Measurements from ENCODE around the gene PPTC7. TPM values are rescaled to one million over a fixed set of nuclear protein-coding genes. Genes with fewer than 3 reads are reported as not detected.
"Not testable (repeated sequence)": the region's sequence is repeated elsewhere in the genome, so short reads cannot be mapped to it uniquely, and the experiment has no call there.

PPTC7 gene
- polyA plus RNA-seq, 4 donors = 19.1 to 22.1 (median 20.8) TPM

DNA sequence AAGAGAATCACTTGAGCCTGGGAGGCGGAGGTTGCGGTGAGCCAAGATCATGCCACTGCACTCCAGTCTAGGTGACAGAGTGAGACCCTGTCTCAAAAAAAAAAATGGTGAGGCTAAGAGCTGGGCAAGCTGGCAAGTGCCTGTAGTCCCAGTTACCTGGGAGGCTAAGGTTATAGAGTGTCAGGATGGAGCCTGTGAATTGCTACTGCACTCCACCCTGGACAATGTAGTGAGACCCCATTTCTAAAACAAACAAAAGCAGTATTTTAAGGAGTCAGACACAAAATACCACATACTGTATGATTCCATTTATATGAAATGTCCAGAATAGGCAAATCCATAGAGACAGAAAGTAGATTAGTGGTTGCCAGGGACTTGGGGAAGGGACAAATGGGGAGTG lies 4.0 kb upstream of the PPTC7 start:
- DNase-seq (ENCODE audit: low read depth in 4 of 4, low spot score in 2 of 4) = not testable (repeated sequence)

DNA sequence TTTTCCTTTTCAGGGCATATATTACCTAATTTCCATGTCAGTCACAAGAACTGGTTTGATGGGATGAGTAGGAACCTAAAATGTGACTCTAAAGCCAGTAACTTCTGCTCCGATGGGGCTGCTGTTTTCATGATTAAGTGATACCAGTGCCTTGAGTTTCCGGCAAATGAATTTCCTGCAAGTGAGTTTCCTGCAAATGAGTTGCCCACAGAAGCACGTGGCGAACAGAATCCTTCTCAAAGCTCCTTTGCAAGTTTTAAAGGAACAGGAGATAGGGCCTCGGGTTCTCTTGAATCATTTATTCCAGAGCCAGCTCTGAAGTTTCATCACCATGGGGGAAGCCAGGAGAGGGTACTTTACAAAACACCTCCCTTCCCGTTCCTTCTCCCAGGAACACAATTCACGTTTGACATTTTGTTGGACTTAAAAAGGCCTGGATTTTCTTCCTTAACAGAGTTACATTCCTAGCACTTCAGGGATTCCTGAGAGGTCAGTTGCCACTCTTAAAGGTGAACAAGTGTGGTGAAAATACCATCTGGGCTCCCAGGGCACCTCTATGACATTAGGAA lies 2.2 kb upstream of the PPTC7 start:
- DNase-seq (ENCODE audit: low read depth in 4 of 4, low spot score in 2 of 4) = no peak

DNA sequence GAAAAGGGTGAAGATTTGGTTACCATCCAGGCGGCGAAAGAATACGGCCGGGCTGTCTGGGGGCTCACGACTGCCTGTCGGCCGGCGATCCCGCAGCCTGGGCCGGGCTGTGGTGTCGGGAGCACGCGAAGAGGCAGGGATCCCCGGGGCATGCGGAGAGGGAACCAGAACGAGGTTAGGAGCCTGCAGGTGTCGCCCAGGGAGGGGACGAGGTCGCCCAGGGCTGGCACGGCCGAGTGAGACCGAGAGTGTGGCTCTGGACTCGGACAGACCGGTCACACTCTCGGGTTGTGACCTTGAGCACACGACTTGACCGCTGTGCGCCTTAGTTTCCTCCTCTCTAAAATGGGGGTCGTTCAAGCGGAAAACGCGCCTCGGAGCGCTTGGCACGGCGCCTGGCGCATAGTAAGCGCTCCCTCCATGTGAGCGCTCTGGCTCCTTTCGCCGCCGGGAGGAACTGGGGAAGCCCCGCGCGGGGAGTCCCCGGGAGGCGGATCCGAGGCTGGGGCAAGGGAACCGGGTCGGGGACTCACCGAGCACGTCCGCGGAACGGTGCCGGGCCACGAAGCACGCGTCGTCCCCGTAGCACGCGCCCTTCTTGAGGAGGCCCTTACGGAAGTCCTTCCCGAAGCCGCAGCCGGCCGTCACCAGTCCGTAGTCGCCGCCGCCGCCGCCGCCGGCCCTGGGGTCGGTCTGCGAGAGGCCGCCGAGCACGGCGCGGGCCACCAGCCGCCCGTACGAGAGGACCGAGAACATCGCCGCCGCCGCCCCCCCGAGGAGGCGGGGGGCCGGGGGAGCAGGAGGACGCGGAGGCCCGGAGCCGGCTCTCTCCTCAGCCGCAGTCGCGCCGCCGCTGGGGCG lies 612 bp downstream of the PPTC7 start:
- DNase-seq (ENCODE audit: low read depth in 4 of 4, low spot score in 2 of 4) = no peak

DNA sequence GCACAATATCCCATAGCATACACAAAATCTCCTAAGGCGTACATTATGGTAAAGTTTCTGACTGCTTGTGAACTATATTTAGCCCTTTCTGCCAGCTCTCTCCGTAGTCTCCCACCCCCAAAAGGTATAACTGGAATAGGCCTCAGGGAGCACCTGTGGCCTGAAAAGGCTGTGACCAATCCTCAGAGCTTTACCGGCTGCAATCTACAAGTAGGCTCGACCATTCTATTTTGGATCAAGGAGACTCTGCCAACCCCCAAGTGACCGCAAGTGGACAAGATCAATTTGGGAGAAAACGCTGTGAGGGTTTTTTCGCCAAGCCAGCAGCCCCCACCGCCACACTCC lies 1.2 kb downstream of the PPTC7 start:
- DNase-seq (ENCODE audit: low read depth in 4 of 4, low spot score in 2 of 4) = no peak

DNA sequence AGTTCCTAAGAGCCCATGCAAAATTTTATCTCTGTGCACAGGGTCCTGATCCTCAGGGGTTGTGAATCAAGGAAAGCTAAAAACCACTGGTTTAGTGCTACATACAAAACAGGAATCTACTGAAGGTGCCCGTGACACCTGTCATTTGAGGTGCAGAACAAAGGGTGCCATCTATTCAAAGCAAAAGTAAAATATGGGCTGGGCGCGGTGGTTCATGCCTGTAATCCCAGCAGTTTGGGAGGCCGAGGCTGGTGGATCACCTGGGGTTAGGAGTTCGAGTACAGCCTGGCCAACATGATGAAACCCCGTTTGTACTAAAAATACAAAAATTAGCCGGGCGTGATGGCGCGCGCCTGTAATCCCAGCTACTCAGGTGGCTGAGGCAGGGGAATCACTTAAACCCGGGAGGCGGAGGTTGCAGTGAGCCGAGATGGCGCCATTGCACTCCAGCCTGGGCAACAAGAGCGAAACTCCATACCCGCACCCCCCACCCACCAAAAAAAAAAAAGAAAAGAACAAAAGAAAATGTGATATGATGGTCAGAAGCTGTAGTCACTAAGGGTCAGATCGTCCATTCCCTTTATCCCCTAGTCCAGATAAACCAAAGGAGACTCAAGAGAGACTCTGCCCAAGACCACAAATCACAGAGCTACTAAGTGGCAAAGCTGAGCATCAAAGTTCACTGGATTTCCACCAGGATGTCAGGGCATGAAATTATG lies 3.4 kb downstream of the PPTC7 start:
- DNase-seq (ENCODE audit: low read depth in 4 of 4, low spot score in 2 of 4) = no peak

DNA sequence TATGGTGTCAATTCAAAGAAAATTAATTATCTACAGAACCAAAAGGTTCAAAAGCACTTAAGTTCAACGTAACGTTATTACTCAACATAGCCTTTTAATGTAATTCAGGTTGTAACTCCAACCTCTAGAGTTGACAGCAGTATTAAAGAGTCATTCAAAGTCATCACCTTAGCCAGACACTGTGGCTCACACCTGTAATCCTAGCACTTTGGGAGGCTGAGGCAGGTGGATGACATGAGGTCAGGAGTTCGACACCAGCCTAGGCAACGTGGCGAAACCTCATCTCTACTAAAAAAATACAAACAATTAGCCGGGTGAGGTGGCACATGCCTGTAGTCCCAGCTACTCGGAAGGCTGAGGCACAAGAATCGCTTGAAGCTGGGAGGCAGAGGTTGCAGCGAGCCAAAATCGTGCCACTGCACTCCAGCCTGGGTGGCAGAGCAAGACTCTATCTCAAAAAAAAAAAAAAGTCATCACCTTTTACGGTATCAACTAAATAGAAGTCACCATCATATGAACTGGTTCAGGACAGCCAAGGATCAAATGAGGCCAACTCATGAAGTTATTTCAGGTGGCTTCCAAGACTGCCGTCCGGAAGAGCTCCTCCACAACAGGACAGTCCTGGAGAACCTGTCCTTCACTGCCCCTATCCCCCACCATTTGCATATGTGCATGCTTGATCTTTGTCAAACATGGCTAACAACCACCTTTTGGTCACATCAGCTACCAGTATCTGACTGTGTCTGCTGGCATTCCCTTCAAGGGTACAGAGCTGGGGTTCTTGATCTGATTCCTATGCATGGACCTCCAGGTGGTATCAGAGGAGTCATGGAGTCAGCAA lies 4.2 kb downstream of the PPTC7 start:
- no peak for DNase-seq (ENCODE audit: low read depth in 4 of 4, low spot score in 2 of 4)

DNA sequence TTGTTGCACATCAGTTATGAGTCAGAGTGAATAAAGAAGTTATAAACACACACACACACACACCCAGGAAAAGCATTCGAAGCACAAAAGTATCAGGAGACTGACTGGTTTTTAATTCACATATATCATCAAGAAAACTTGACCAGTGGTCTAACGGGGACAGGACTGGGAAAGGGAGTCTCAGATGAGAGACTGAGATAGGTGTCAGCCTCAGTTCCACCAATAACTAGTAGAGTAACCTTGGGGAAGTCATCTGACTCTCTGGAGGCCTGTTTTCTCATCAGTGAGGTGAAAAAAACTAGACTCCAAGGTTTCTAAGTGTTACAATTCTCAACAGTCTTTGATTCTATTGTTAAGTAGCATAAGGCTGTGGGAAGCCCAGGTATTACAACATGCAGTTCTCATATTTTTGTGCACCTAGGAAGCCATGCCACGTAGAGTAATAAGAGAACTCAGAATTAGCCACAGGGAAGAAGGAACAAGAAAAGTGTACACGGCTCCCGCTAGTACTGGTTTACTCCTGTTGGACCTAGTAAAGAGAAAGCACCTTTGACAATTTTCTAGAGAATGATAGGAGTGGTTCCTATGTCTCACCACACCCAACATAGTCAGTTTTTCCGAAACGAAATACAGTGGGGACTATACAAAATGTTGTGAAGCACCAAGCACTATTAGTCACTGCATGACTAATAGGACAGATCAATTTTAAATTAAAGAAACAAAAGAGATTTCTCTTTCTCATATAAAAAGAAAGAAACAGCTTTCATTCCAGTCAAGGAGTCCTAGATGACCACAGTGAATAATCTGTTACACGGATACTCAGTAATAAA lies 5.0 kb downstream of the PPTC7 start:
- no peak for DNase-seq (ENCODE audit: low read depth in 4 of 4, low spot score in 2 of 4)

DNA sequence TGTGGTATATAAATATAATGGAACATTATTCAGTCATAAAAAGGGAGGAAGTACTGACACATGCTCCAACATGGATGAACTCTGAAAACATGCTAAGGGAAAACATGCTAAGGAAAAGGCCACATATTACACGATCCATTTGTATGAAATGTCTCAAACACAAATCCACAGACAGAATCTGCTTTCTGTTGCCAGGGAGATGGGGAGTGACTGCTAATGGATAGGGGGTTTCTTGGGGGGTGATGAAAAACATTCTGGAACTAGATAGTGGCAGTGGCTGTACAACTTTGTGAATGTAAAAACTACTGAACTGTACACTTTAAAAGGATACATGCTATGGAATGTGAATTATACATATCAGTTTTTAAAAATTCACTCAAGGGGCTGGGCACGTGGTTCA lies 6.6 kb downstream of the PPTC7 start:
- no peak for DNase-seq (ENCODE audit: low read depth in 4 of 4, low spot score in 2 of 4)

DNA sequence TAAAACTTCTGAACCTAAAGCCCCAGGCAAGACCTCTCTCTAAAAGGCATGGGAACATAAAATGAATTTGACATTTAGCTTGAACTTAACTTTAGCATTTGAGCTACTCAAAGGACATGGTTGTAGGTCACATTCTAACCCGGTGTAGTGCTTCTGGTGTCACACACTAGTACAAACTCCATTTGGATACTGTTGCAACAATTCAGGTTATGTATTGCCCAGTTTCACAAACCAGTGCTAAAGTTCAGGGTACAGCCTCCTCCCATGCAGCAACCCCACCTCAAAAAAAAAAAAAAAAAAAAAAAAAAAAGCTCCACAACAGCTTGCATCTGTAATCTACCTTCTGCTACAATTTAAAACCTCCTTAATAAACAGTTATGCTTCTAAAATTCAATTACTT lies 7.8 kb downstream of the PPTC7 start:
- DNase-seq (ENCODE audit: low read depth in 4 of 4, low spot score in 2 of 4) = no peak

DNA sequence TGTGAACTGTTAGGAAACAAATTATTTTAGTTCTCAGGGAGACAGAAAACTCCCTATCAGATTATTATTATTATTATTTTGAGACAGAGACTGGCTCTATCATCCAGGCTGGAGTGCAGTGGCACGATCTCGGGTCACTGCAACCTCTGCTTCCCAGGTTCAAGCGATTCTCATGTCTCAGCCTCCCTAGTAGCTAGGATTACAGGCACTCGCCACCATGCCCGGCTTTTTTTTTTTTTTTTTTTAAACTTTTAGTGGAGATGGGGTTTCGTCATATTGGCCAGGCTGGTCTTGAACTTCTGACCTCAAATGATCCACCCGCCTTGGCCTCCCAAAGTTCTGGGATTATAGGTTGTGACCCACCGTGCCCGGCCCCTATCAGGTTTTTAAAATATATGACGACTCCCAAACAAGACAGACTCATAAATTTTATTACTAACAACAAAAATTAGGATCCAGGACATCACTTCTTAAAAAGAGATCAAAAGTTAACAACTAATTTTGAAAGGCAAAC lies 8.3 kb downstream of the PPTC7 start:
- not testable (repeated sequence) for DNase-seq (ENCODE audit: low read depth in 4 of 4, low spot score in 2 of 4)

DNA sequence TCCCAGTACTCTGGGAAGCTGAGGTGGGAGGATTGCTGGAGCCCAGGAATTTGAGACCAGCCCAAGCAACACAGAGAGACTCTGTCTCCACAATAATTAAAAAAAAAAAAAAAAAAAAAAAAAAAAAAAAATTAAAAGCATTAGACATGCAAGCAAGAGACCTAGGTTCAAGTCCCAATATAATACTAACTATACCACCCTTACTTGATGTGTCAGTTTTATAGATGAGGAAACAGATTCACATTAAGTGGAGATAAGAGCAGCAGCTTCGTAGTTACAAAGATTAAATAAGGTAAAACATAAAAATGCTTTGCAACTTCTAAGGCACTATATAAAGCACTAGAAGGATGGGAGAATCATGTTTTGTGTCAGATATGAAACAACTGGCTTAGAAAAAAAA lies 9.1 kb downstream of the PPTC7 start:
- no peak for DNase-seq (ENCODE audit: low read depth in 4 of 4, low spot score in 2 of 4)

DNA sequence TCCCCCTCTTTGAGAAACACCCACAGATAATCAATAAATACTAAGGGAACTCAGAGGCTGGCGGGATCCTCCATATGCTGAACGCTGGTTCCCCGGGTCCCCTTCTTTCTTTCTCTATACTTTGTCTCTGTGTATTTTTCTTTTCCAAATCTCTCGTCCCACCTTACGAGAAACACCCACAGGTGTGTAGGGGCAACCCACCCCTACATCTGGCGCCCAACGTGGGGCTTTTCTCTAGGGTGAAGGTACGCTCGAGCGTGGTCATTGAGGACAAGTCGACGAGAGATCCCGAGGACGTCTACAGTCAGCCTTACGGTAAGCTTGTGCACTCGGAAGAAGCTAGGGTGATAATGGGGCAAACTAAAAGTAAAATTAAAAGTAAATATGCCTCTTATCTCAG lies 12.3 kb downstream of the PPTC7 start:
- DNase-seq (ENCODE audit: low read depth in 4 of 4, low spot score in 2 of 4) = not testable (repeated sequence)

DNA sequence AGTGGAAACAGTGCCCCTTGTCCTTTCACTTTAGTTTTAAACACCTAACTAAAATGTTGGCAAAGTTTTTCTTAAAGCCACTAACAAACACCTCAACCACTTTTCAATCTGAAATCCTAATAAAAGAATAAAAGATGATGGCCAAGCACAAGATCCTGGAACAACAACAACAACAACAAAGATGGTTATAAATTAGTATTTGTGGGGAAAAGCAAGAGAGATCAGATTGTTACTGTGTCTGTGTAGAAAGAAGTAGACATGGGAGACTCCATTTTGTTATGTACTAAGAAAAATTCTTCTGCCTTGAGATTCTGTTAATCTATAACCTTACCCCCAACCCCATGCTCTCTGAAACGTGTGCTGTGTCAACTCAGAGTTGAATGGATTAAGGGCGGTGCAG lies 13.3 kb downstream of the PPTC7 start:
- not testable (repeated sequence) for DNase-seq (ENCODE audit: low read depth in 4 of 4, low spot score in 2 of 4)

DNA sequence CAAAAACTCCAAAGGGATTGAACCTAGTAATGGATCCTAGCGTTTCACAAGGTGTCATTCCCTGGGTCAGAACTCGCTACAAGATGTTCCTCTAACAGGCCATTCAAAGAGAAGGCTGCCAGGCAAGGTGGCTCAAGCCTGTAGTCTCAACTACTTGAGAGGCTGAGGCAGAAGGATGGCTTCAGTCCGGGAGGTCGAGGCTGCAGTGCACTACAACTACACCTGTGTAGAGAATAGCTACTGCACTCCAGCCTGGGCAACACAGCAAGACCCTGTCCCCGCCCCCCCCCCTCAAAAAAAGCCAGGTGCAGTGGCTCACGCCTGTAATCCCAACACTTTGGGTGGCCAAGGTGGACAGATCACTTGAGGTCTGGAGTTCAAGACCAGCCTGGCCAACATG lies 14.4 kb downstream of the PPTC7 start:
- no peak for DNase-seq (ENCODE audit: low read depth in 4 of 4, low spot score in 2 of 4)

DNA sequence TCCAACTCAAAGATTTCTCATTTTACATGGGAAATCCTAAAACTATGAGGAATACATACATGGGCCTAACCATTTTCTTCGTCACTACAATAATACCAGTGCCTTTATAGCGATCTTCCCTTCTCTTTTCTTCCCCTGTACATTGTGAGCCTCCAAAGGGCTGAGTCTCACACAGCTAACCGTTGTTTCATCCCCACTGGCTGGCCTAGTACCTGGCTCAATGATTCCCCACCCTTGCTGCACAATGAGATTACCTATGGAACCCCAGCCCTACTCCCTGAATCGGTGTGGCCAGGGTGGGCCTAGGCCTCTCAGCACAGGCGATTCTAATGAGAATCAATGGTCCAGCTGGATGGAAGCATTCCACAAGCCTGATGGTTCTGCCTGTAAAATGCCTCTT lies 16.1 kb downstream of the PPTC7 start:
- no peak for DNase-seq (ENCODE audit: low read depth in 4 of 4, low spot score in 2 of 4)

DNA sequence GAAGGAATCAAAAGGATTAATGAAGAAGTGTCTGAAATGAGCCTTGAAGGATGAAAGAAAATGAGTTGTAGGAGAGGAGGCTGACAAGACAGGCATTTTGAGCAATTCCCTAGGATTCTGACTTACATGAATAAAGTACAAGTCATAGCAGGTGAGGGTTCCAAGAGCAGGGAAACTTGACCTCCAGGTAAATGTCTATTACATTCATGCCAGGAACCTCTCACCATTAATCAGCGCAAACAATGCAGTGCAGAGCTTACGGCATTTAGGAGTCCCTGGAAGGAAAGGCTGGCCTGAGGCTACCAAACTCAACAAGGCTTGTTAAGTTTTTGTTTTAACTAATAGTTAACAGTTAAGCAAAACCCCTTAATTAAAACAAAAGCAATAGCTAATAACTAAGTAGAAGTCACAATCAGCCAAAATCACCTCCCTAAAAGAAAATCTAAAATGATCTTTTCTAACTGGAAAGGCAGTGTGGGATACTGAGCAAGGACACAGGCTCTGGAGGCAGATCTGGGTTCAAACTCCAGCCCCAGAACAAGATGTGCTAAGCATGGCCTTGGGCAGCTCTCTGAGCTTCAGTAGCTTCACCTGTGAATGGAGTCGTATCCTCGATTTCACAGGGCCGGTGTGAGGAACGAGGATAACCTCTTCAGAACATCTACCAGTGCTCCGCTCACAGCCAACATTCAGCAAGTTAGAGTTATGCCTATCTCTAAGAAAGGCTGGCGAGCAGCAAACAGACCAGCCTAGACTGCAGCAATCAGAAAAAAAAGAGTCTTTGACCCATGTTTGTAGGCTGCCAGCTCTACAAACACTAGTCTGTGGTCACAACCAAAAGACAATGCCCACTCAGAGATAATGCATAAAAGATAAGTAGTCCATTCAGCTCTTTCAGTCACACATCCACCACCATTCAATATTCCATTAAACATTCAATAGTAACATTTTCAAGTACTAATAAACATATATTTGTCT lies 16.9 kb downstream of the PPTC7 start:
- DNase-seq (ENCODE audit: low read depth in 4 of 4, low spot score in 2 of 4) = no peak

DNA sequence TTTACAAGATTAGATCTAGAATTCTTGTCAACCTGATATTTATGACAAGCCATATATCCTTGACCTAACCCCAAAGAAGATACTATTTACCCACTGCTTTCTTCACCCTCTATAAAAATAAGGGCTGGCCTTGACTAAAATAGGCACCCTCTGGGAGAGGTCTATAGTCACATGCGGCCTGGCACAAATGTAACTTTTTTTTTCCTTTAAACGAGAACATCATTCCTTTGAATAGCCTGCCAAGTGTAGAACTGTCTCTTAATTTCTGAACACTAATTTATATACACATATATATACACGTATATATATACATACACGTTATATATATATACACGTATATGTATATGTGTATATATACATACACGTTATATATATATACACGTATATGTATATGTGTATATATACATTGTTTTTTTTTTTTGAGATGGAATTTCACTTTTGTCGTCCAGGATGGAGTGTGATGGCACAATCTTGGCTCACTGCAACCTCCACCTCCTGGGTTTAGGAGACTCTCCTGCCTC lies 18.6 kb downstream of the PPTC7 start:
- DNase-seq (ENCODE audit: low read depth in 4 of 4, low spot score in 2 of 4) = no peak

DNA sequence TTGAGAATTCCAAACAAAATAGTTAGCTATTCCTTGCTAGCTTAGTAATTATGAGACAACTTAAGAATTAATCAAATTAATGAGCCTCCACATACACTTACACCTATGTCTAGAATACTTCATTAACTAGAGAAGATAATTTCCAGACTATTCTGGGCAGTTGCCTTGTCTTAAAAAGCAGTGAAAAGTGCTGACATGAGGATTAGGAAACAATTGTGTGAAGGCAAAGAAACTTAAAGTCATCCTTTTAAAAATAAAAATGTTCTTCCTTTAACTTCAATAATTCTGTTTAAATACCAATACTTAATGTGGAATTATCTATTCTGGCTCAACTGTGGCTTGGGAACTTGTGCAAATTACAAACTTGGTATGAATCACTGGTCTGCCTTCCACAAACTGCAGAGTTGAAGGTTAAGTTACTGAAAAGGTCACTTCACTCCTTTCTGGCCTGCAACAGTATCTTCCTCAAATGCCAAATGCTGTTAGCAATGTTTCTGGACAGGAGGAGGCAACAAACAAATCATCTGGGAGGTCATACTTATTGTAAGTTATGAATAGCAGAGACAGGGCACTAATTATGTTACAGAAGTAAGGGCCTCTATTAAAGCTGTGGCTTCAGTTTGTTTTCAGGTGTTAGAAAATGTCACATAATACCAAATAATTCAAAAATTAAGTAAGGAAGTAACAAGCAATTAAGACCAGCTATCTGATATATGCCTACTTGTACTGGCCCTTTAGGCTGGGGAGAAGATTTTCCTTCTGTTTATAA lies 19.2 kb downstream of the PPTC7 start:
- DNase-seq (ENCODE audit: low read depth in 4 of 4, low spot score in 2 of 4) = no peak
